ENCODE data around the gene FTSJ1.

The FTSJ1 gene

GRCh38 chrX:48471504-48471903, 4.5 kb upstream of the FTSJ1 start:
- DNase-seq, result no peak

- no peak for DNase-seq
Observed at GRCh38 chrX:48472225-48472624, 3.8 kb upstream of the FTSJ1 start.

- DNase-seq, result no peak
Observed at GRCh38 chrX:48472851-48473703, 2.9 kb upstream of the FTSJ1 start.

GRCh38 chrX:48473704-48473990, 2.4 kb upstream of the FTSJ1 start:
- DNase-seq, result no peak

GRCh38 chrX:48474127-48474526, 1.9 kb upstream of the FTSJ1 start:
- no peak for DNase-seq

GRCh38 chrX:48474581-48474980, 1.4 kb upstream of the FTSJ1 start:
- DNase-seq, result no peak

GRCh38 chrX:48475296-48475695, 703 bp upstream of the FTSJ1 start:
- no peak for DNase-seq

GRCh38 chrX:48476919-48477318, 920 bp downstream of the FTSJ1 start:
- no peak for DNase-seq

- DNase-seq, result no peak
Observed at GRCh38 chrX:48477960-48478755, 2.2 kb downstream of the FTSJ1 start.

GRCh38 chrX:48478806-48479205, 2.8 kb downstream of the FTSJ1 start:
- no peak for DNase-seq

GRCh38 chrX:48480142-48480541, 4.1 kb downstream of the FTSJ1 start:
- no peak for DNase-seq

GRCh38 chrX:48480583-48480982, 4.6 kb downstream of the FTSJ1 start:
- no peak for DNase-seq

- DNase-seq, result no peak
Observed at GRCh38 chrX:48482526-48482925, 6.5 kb downstream of the FTSJ1 start.

- DNase-seq, result no peak
Observed at GRCh38 chrX:48487362-48487798, 11.4 kb downstream of the FTSJ1 start.

GRCh38 chrX:48488034-48488433, 12.0 kb downstream of the FTSJ1 start:
- DNase-seq, result no peak

- no peak for DNase-seq
Observed at GRCh38 chrX:48489296-48489695, 13.3 kb downstream of the FTSJ1 start.

- DNase-seq, result no peak
Observed at GRCh38 chrX:48489892-48490291, 13.9 kb downstream of the FTSJ1 start.

GRCh38 chrX:48490661-48491060, 14.7 kb downstream of the FTSJ1 start:
- DNase-seq, result no peak

- DNase-seq, result no peak
Observed at GRCh38 chrX:48491809-48492208, 15.8 kb downstream of the FTSJ1 start.

- DNase-seq, result no peak
Observed at GRCh38 chrX:48492293-48492910, 16.4 kb downstream of the FTSJ1 start.

GRCh38 chrX:48493890-48494364, 17.9 kb downstream of the FTSJ1 start:
- no peak for DNase-seq

- DNase-seq, result no peak
Observed at GRCh38 chrX:48496660-48497059, 20.7 kb downstream of the FTSJ1 start.

- DNase-seq, result no peak
Observed at GRCh38 chrX:48497871-48498270, 21.9 kb downstream of the FTSJ1 start.

- no peak for DNase-seq
Observed at GRCh38 chrX:48498374-48498809, 22.4 kb downstream of the FTSJ1 start.

Measured in right hindlimb (tissue), 1 donor.